ENCODE data around the gene NUMA1. TPM values are rescaled to one million over a fixed set of nuclear protein-coding genes. Genes with fewer than 3 reads are reported as not detected.

Gene NUMA1
- total and polyA plus RNA-seq, 2 experiments from 2014 or later, result 33.2 to 104 TPM

DNA sequence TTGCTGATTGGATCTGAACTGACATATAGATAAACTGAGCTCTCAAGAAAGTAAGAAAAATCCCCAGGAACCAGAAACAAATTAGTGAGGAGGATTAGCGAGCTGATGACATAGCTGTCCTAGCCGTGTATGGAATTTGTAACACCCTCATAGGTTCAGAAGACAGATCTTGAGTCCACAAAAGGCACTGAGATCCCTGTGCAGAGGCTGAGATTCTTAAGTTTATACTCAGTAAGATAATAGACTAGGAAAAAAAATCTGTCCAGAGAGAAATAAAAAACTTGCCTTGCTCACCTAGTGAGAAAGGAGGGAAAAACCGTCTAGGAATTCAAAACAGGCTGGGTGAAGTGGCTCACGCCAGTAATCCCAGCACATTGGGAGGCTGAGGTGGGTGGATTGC, 4.6 kb downstream of the NUMA1 start (continued):
- TF ChIP-seq, protein P1, sequence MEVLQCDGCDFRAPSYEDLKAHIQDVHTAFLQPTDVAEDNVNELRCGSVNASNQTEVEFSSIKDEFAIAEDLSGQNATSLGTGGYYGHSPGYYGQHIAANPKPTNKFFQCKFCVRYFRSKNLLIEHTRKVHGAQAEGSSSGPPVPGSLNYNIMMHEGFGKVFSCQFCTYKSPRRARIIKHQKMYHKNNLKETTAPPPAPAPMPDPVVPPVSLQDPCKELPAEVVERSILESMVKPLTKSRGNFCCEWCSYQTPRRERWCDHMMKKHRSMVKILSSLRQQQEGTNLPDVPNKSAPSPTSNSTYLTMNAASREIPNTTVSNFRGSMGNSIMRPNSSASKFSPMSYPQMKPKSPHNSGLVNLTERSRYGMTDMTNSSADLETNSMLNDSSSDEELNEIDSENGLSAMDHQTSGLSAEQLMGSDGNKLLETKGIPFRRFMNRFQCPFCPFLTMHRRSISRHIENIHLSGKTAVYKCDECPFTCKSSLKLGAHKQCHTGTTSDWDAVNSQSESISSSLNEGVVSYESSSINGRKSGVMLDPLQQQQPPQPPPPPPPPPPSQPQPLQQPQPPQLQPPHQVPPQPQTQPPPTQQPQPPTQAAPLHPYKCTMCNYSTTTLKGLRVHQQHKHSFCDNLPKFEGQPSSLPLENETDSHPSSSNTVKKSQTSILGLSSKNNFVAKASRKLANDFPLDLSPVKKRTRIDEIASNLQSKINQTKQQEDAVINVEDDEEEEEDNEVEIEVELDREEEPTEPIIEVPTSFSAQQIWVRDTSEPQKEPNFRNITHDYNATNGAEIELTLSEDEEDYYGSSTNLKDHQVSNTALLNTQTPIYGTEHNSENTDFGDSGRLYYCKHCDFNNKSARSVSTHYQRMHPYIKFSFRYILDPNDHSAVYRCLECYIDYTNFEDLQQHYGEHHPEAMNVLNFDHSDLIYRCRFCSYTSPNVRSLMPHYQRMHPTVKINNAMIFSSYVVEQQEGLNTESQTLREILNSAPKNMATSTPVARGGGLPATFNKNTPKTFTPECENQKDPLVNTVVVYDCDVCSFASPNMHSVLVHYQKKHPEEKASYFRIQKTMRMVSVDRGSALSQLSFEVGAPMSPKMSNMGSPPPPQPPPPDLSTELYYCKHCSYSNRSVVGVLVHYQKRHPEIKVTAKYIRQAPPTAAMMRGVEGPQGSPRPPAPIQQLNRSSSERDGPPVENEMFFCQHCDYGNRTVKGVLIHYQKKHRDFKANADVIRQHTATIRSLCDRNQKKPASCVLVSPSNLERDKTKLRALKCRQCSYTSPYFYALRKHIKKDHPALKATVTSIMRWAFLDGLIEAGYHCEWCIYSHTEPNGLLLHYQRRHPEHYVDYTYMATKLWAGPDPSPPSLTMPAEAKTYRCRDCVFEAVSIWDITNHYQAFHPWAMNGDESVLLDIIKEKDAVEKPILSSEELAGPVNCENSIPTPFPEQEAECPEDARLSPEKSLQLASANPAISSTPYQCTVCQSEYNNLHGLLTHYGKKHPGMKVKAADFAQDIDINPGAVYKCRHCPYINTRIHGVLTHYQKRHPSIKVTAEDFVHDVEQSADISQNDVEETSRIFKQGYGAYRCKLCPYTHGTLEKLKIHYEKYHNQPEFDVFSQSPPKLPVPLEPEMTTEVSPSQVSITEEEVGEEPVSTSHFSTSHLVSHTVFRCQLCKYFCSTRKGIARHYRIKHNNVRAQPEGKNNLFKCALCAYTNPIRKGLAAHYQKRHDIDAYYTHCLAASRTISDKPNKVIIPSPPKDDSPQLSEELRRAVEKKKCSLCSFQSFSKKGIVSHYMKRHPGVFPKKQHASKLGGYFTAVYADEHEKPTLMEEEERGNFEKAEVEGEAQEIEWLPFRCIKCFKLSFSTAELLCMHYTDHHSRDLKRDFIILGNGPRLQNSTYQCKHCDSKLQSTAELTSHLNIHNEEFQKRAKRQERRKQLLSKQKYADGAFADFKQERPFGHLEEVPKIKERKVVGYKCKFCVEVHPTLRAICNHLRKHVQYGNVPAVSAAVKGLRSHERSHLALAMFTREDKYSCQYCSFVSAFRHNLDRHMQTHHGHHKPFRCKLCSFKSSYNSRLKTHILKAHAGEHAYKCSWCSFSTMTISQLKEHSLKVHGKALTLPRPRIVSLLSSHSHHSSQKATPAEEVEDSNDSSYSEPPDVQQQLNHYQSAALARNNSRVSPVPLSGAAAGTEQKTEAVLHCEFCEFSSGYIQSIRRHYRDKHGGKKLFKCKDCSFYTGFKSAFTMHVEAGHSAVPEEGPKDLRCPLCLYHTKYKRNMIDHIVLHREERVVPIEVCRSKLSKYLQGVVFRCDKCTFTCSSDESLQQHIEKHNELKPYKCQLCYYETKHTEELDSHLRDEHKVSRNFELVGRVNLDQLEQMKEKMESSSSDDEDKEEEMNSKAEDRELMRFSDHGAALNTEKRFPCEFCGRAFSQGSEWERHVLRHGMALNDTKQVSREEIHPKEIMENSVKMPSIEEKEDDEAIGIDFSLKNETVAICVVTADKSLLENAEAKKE (CRISPR knock-in tag; IDR thresholded peaks at IDR 0.05), result no peak
- no peak for TF ChIP-seq POLR2AphosphoS5 (IDR thresholded peaks at IDR 0.05; ENCODE audit: low read depth)
- no peak for TF ChIP-seq STAT1 (IDR thresholded peaks at IDR 0.05; ENCODE audit: unreplicated experiment)
- TF ChIP-seq, protein P2, sequence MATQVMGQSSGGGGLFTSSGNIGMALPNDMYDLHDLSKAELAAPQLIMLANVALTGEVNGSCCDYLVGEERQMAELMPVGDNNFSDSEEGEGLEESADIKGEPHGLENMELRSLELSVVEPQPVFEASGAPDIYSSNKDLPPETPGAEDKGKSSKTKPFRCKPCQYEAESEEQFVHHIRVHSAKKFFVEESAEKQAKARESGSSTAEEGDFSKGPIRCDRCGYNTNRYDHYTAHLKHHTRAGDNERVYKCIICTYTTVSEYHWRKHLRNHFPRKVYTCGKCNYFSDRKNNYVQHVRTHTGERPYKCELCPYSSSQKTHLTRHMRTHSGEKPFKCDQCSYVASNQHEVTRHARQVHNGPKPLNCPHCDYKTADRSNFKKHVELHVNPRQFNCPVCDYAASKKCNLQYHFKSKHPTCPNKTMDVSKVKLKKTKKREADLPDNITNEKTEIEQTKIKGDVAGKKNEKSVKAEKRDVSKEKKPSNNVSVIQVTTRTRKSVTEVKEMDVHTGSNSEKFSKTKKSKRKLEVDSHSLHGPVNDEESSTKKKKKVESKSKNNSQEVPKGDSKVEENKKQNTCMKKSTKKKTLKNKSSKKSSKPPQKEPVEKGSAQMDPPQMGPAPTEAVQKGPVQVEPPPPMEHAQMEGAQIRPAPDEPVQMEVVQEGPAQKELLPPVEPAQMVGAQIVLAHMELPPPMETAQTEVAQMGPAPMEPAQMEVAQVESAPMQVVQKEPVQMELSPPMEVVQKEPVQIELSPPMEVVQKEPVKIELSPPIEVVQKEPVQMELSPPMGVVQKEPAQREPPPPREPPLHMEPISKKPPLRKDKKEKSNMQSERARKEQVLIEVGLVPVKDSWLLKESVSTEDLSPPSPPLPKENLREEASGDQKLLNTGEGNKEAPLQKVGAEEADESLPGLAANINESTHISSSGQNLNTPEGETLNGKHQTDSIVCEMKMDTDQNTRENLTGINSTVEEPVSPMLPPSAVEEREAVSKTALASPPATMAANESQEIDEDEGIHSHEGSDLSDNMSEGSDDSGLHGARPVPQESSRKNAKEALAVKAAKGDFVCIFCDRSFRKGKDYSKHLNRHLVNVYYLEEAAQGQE (IDR thresholded peaks at IDR 0.05; ENCODE audit: unreplicated experiment), result no peak
- no peak for TF ChIP-seq ZNF331 (CRISPR knock-in tag; IDR thresholded peaks at IDR 0.05; ENCODE audit: low read depth)
- no peak for TF ChIP-seq ZNF114 (CRISPR knock-in tag; IDR thresholded peaks at IDR 0.05)

DNA sequence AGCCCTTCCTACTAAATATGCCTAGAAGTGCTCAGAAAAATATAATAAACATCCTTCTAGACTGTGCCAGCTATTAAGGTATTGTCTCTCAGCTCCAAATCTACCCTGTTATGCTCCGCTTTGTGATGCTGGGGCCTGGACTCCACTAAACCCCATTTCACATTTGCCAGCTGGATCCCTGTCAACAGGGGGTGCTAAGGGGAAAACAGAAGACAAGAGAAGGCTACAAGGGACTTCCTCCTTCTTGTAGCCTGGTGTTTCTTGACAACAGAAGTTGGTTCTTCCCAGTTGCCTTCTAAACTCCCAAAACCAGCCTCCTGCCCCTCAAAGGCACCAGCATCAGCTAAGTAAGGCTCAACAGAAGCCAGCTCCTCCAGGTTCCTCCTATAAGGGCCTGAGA, 5.2 kb downstream of the NUMA1 start:
- Histone ChIP-seq H3K27ac (ENCODE audit: low read depth) (no peak overlapping the region), H2AFZ (no peak overlapping the region), H3K4me2 (no peak overlapping the region), H3F3A (replicated peaks; ENCODE audit: low read depth) (no peaks in the 10 kb centered on the region), H3K9me2 (ENCODE audit: insufficient read depth) (no peaks in the 10 kb centered on the region), H3K36me3 (ENCODE audit: insufficient read depth) (no peaks in the 10 kb centered on the region), H3K4me1 (ENCODE audit: insufficient read depth) (peaks cover 21% of the 10 kb centered on the region; the same call in 1 of the 2 replicates), H4K20me1 (replicated peaks; ENCODE audit: insufficient read depth) (peaks cover 46% of the 10 kb centered on the region), H3K79me2 (replicated peaks; ENCODE audit: insufficient read depth) (peaks cover 97% of the 10 kb centered on the region), H3K27me3 (ENCODE audit: insufficient read depth) (no peaks in the 10 kb centered on the region), H3K4me3 (no peak overlapping the region)
- H3K27me3 Mint-ChIP-seq (ENCODE audit: insufficient read depth, low read depth, poor library complexity), result peaks cover 6% of the 10 kb centered on the region
- H3K36me3 Mint-ChIP-seq (ENCODE audit: low read depth), result peaks cover 11% of the 10 kb centered on the region; the same call in 1 of the 3 replicates
- H3K4me1 Mint-ChIP-seq, result peaks cover 33% of the 10 kb centered on the region
- DNase-seq (ENCODE audit: low spot score) (peak; percentile 58), ATAC-seq (peak; percentile 46)
- no peak overlapping the region for H3K27ac Mint-ChIP-seq
- no peak overlapping the region for H3K4me3 Mint-ChIP-seq
- H3K9me3 Mint-ChIP-seq, result no peaks in the 10 kb centered on the region
- TF ChIP-seq, protein P3, sequence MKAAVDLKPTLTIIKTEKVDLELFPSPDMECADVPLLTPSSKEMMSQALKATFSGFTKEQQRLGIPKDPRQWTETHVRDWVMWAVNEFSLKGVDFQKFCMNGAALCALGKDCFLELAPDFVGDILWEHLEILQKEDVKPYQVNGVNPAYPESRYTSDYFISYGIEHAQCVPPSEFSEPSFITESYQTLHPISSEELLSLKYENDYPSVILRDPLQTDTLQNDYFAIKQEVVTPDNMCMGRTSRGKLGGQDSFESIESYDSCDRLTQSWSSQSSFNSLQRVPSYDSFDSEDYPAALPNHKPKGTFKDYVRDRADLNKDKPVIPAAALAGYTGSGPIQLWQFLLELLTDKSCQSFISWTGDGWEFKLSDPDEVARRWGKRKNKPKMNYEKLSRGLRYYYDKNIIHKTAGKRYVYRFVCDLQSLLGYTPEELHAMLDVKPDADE (IDR thresholded peaks at IDR 0.05), result no peak
- TF ChIP-seq, protein P4, sequence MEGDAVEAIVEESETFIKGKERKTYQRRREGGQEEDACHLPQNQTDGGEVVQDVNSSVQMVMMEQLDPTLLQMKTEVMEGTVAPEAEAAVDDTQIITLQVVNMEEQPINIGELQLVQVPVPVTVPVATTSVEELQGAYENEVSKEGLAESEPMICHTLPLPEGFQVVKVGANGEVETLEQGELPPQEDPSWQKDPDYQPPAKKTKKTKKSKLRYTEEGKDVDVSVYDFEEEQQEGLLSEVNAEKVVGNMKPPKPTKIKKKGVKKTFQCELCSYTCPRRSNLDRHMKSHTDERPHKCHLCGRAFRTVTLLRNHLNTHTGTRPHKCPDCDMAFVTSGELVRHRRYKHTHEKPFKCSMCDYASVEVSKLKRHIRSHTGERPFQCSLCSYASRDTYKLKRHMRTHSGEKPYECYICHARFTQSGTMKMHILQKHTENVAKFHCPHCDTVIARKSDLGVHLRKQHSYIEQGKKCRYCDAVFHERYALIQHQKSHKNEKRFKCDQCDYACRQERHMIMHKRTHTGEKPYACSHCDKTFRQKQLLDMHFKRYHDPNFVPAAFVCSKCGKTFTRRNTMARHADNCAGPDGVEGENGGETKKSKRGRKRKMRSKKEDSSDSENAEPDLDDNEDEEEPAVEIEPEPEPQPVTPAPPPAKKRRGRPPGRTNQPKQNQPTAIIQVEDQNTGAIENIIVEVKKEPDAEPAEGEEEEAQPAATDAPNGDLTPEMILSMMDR (conservative IDR thresholded peaks at IDR 0.05; ENCODE audit: low read depth in 2 of 2), result peak; percentile 32 to 55; a peak in 3 of 4 replicates
